Panc1 (cell line): ENCODE results near the gene ZC3H11A. TPM values are rescaled to one million over a fixed set of nuclear protein-coding genes. Genes with fewer than 3 reads are reported as not detected.
A peak's percentile ranks its signal among the peaks of the same experiment; 100 is the strongest.

Experiments used
- ATAC-seq: fragments of 200-7000 bp; cut with Tn5 transposase; 2 replicates; pipeline ENCODE4 v1.9.1; 2020; ENCODE audit warnings: mild to moderate bottlenecking, moderate library complexity
- BruUV-seq: library from RNA; stranded (reverse); fragments of 400-500 nt; replicated peaks from 2 replicates; lab custom pipeline; 2021; lab: Mats Ljungman, UMichigan
- CTCF ChIA-PET: fragments of 300-600 bp; sonication (Branson Sonifier 250); formaldehyde crosslinking; loops from one replicate; lab custom pipeline; 2022; ENCODE audit warnings: antibody characterized with exemption; lab: Charles Lee
- POLR2A ChIA-PET: fragments of 300-600 bp; sonication (Branson Sonifier 250); formaldehyde crosslinking; loops from one replicate; lab custom pipeline; 2022; ENCODE audit warnings: antibody characterized with exemption; lab: Charles Lee
- DNase-seq: peaks from one replicate; pipeline ENCODE4 v3.0.0-alpha.2; 2010; ENCODE audit warnings: low read depth, low spot score
- H3K27ac ChIP-seq: 2 replicates; pipeline ENCODE4 v1.5.1; 2011; ENCODE audit warnings: mild to moderate bottlenecking, low read length, inconsistent platforms
- H3K27me3 ChIP-seq: fragments of 200-500 bp; sonication (Bioruptor generic); 2 replicates; pipeline ENCODE4 v1.6.0; 2014; ENCODE audit warnings: low read length, inconsistent platforms; ENCODE audit not compliant: control insufficient read depth, insufficient read depth
- H3K36me3 ChIP-seq: fragments of 200-500 bp; sonication (Bioruptor generic); 2 replicates; pipeline ENCODE4 v1.5.1; 2014; ENCODE audit warnings: inconsistent platforms, mild to moderate bottlenecking, low read length, moderate library complexity; ENCODE audit not compliant: control insufficient read depth, insufficient read depth
- H3K4me1 ChIP-seq: 2 replicates; pipeline ENCODE4 v1.5.1; 2011; ENCODE audit warnings: inconsistent platforms, mild to moderate bottlenecking, low read length, moderate library complexity; ENCODE audit not compliant: control insufficient read depth, insufficient read depth
- H3K4me3 ChIP-seq, 2 experiments: 2 replicates each; pipeline ENCODE4 v1.5.1; 2011 to 2012; ENCODE audit warnings: low read depth in 2 of 2, low read length in 2 of 2, mild to moderate bottlenecking in 2 of 2, inconsistent platforms in 1 of 2, moderate library complexity in 1 of 2
- H3K9me3 ChIP-seq: fragments of 200-500 bp; sonication (Bioruptor generic); 2 replicates; pipeline ENCODE4 v1.5.1; 2014; ENCODE audit warnings: low read depth, mild to moderate bottlenecking, inconsistent platforms, low read length, moderate library complexity; ENCODE audit not compliant: control insufficient read depth, insufficient read depth
- CTCF ChIP-seq: fragments of 450-650 bp; IDR thresholded peaks from 2 replicates; pipeline ENCODE4 v1.5.1; 2017; ENCODE audit warnings: mild to moderate bottlenecking
- POLR2AphosphoS5 ChIP-seq: IDR thresholded peaks from 2 replicates; pipeline ENCODE4 v1.6.1; 2012; ENCODE audit warnings: mild to moderate bottlenecking, low read depth, low read length, moderate library complexity
- SIN3A ChIP-seq: IDR thresholded peaks from 2 replicates; pipeline ENCODE4 v1.6.1; 2012; ENCODE audit warnings: low read depth, mild to moderate bottlenecking, low read length, moderate library complexity, borderline replicate concordance; ENCODE audit not compliant: insufficient read depth
- TCF7L2 ChIP-seq: IDR thresholded peaks from 2 replicates; pipeline ENCODE4 v1.6.1; 2011; ENCODE audit warnings: mild to moderate bottlenecking, low read depth, low read length, inconsistent platforms
- in situ Hi-C: cut with HindIII; loops from 2 replicates; pipeline ENCODE4 v1.10.0; 2016; ENCODE audit warnings: low sequenced_read_pairs, low pct_unique_long_range_greater_than_20kb
- intact Hi-C: fragments of 100-400 bp; cut with micrococcal nuclease; formaldehyde crosslinking; loops from one replicate; pipeline ENCODE4 v1.10.0; 2022; ENCODE audit not compliant: unreplicated experiment
- total RNA-seq: library from RNA; stranded (reverse); gene quantifications from one replicate; pipeline ENCODE4 v1.2.1, GENCODE V29; 2021; ENCODE audit not compliant: unreplicated experiment
- TF ChIP-seq, protein P1 (sequence below), 2 experiments: IDR thresholded peaks; 2 replicates each; pipeline ENCODE4 v1.6.1; 2011 to 2012; ENCODE audit warnings: low read depth in 2 of 2, control low read depth in 1 of 2, low read length in 1 of 2, mild to moderate bottlenecking in 1 of 2, moderate library complexity in 1 of 2; ENCODE audit not compliant: insufficient read depth in 1 of 2

ZC3H11A gene
- total RNA-seq, 1 experiment from 2014 or later: 69.6 TPM

- ATAC-seq (no peak), DNase-seq (no peak)
- intact Hi-C loops: no loop called here
- Histone ChIP-seq H3K27me3 (0 out of 2 replicates have a peak, but pooled peaks cover 2% of the 10 kb centered on the region), H3K36me3 (no peaks in the 10 kb centered on the region), H3K4me1 (no peaks in the 10 kb centered on the region), H3K9me3 (no peaks in the 10 kb centered on the region), H3K4me3 (no peak overlapping the region), H3K27ac (no peak overlapping the region)
- CTCF ChIA-PET: no interaction called here
- POLR2A ChIA-PET: no interaction called here
- no TSS peak for BruUV-seq
- TF ChIP-seq SIN3A: no peak
- no peak for TF ChIP-seq TCF7L2
- TF ChIP-seq POLR2AphosphoS5: no peak
- no peak for TF ChIP-seq CTCF
- TF ChIP-seq, protein P1, sequence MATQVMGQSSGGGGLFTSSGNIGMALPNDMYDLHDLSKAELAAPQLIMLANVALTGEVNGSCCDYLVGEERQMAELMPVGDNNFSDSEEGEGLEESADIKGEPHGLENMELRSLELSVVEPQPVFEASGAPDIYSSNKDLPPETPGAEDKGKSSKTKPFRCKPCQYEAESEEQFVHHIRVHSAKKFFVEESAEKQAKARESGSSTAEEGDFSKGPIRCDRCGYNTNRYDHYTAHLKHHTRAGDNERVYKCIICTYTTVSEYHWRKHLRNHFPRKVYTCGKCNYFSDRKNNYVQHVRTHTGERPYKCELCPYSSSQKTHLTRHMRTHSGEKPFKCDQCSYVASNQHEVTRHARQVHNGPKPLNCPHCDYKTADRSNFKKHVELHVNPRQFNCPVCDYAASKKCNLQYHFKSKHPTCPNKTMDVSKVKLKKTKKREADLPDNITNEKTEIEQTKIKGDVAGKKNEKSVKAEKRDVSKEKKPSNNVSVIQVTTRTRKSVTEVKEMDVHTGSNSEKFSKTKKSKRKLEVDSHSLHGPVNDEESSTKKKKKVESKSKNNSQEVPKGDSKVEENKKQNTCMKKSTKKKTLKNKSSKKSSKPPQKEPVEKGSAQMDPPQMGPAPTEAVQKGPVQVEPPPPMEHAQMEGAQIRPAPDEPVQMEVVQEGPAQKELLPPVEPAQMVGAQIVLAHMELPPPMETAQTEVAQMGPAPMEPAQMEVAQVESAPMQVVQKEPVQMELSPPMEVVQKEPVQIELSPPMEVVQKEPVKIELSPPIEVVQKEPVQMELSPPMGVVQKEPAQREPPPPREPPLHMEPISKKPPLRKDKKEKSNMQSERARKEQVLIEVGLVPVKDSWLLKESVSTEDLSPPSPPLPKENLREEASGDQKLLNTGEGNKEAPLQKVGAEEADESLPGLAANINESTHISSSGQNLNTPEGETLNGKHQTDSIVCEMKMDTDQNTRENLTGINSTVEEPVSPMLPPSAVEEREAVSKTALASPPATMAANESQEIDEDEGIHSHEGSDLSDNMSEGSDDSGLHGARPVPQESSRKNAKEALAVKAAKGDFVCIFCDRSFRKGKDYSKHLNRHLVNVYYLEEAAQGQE (IDR thresholded peaks at IDR 0.05; ENCODE audit: insufficient read depth in 1 of 2, low read depth in 2 of 2, low read length in 1 of 2): no peak
- in situ Hi-C loops: no loop called here
These were observed 22.6 kb upstream of the ZC3H11A start for GRCh38 chr1:203772836-203773235.

- Histone ChIP-seq H3K4me1 (no peaks in the 10 kb centered on the region), H3K4me3 (no peak overlapping the region), H3K27me3 (0 out of 2 replicates have a peak, but pooled peaks cover 2% of the 10 kb centered on the region), H3K36me3 (no peaks in the 10 kb centered on the region), H3K9me3 (no peaks in the 10 kb centered on the region), H3K27ac (no peak overlapping the region)
- no peak for DNase-seq
- intact Hi-C loops: no loop called here
- peak; percentile 72 for ATAC-seq
- POLR2A ChIA-PET: no interaction called here
- in situ Hi-C loops: no loop called here
- BruUV-seq: no TSS peak
- TF ChIP-seq SIN3A (no peak), CTCF (no peak; the same call in 1 of the 2 replicates), TCF7L2 (no peak), POLR2AphosphoS5 (no peak)
- TF ChIP-seq, protein P1 (IDR thresholded peaks at IDR 0.05; ENCODE audit: insufficient read depth in 1 of 2, low read depth in 2 of 2, low read length in 1 of 2): no peak
- CTCF ChIA-PET: interaction anchor here (0.6 kb wide), 1 partner anchor 24 kb away, joined by 8 read pairs; no protein-coding TSS in a partner anchor
These were observed 18.8 kb upstream of the ZC3H11A start for GRCh38 chr1:203776636-203777035.
